Uterus (tissue), 2 donors: ENCODE measurements around the gene LCN1.
"Not testable (repeated sequence)": the region's sequence is repeated elsewhere in the genome, so short reads cannot be mapped to it uniquely, and the experiment has no call there.

Experiments
- POLR2A ChIP-seq, 2 donors: fragments of 450-650 bp; IDR thresholded peaks; one replicate each; pipeline ENCODE4 v1.6.1; 2016; ENCODE audit warnings: antibody characterized with exemption in 2 of 2, mild to moderate bottlenecking in 1 of 2, moderate library complexity in 1 of 2
- TF ChIP-seq, protein P1 (sequence below), 4 experiments: fragments of 200-600 bp in 2 of 4; fragments of 450-650 bp in 2 of 4; sonication (generic) in 2 of 4; IDR thresholded peaks; one replicate each; pipeline ENCODE4 v1.5.1; 2016 to 2019; ENCODE audit warnings: antibody characterized with exemption in 4 of 4, mild to moderate bottlenecking in 2 of 4, moderate library complexity in 1 of 4

DNA sequence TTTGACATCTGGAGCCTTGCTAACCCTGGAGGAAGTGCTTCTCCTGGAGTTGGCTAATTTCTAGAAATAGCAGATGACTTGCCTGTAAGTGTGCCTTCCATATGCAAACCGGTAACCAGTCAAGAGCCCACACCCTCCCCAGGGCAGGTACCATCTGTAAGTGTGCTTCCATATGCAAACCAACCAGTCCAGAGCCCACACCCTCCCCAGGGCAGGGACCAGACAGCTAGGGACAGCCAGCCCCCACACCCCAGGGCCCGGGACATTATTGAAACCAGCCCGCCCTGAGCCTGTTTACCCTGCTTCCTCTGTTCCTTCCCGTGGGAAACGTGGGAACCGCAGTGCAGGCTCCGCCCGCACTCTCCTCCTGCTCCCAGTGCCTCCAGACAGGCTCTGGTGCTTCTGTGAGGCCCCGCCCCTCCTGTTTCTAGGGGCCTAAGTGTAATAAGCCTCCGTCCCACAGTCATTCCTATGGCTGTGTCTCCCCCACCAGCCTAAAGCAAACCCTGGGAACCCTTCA is 13.0 kb downstream of the LCN1 start:
- TF ChIP-seq, protein P1, sequence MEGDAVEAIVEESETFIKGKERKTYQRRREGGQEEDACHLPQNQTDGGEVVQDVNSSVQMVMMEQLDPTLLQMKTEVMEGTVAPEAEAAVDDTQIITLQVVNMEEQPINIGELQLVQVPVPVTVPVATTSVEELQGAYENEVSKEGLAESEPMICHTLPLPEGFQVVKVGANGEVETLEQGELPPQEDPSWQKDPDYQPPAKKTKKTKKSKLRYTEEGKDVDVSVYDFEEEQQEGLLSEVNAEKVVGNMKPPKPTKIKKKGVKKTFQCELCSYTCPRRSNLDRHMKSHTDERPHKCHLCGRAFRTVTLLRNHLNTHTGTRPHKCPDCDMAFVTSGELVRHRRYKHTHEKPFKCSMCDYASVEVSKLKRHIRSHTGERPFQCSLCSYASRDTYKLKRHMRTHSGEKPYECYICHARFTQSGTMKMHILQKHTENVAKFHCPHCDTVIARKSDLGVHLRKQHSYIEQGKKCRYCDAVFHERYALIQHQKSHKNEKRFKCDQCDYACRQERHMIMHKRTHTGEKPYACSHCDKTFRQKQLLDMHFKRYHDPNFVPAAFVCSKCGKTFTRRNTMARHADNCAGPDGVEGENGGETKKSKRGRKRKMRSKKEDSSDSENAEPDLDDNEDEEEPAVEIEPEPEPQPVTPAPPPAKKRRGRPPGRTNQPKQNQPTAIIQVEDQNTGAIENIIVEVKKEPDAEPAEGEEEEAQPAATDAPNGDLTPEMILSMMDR (IDR thresholded peaks at IDR 0.05): not testable (repeated sequence)
- not testable (repeated sequence) for TF ChIP-seq POLR2A (IDR thresholded peaks at IDR 0.05)
